Mesendoderm (in vitro differentiated cells): Measurements from ENCODE around the gene C11orf21.

Source experiments
- DNase-seq: peaks from one replicate; pipeline ENCODE4 v3.0.0; 2013
- H2AK5ac ChIP-seq: 2 replicates; pipeline ENCODE4 v1.6.1; 2013; ENCODE audit warnings: low read length, inconsistent platforms
- H2BK120ac ChIP-seq: 2 replicates; pipeline ENCODE4 v1.6.1; 2013; ENCODE audit warnings: low read depth, mild to moderate bottlenecking, low read length, moderate library complexity, mixed read lengths
- H2BK15ac ChIP-seq: replicated peaks from 2 replicates; pipeline ENCODE4 v1.6.1; 2013; ENCODE audit warnings: low read depth, mild to moderate bottlenecking, moderate library complexity
- H2BK5ac ChIP-seq: 2 replicates; pipeline ENCODE4 v1.6.1; 2013; ENCODE audit warnings: low read length, inconsistent platforms
- H3K18ac ChIP-seq: 2 replicates; pipeline ENCODE4 v1.6.1; 2013; ENCODE audit warnings: mild to moderate bottlenecking, low read length, mixed read lengths
- H3K23ac ChIP-seq: one replicate; pipeline ENCODE4 v1.6.1; 2013; ENCODE audit warnings: low read length
- H3K27ac ChIP-seq: 2 replicates; pipeline ENCODE4 v1.5.1; 2013; ENCODE audit warnings: low read depth, mild to moderate bottlenecking, inconsistent platforms, low read length, moderate library complexity
- H3K27me3 ChIP-seq: 2 replicates; pipeline ENCODE4 v1.6.1; 2013; ENCODE audit warnings: low read length, control low read depth, mild to moderate bottlenecking, inconsistent platforms; ENCODE audit not compliant: insufficient read depth, poor library complexity
- H3K36me3 ChIP-seq: 2 replicates; pipeline ENCODE4 v1.6.1; 2013; ENCODE audit warnings: low read length, inconsistent platforms; ENCODE audit not compliant: control insufficient read depth, insufficient read depth
- H3K4ac ChIP-seq: one replicate; pipeline ENCODE4 v1.6.1; 2013; ENCODE audit warnings: low read depth, mild to moderate bottlenecking, low read length, moderate library complexity
- H3K4me1 ChIP-seq: 2 replicates; pipeline ENCODE4 v1.6.1; 2013; ENCODE audit warnings: low read depth, low read length, inconsistent platforms; ENCODE audit not compliant: control insufficient read depth
- H3K4me2 ChIP-seq: 2 replicates; pipeline ENCODE4 v1.6.1; 2013; ENCODE audit warnings: low read length
- H3K4me3 ChIP-seq: 2 replicates; pipeline ENCODE4 v1.5.1; 2013; ENCODE audit warnings: mild to moderate bottlenecking, low read length
- H3K56ac ChIP-seq: one replicate; pipeline ENCODE4 v1.6.1; 2013; ENCODE audit warnings: low read length
- H3K79me1 ChIP-seq: 2 replicates; pipeline ENCODE4 v1.6.1; 2013; ENCODE audit warnings: low read length, inconsistent platforms
- H3K79me2 ChIP-seq: 2 replicates; pipeline ENCODE4 v1.6.1; 2013; ENCODE audit warnings: mild to moderate bottlenecking, low read length; ENCODE audit not compliant: control insufficient read depth, insufficient read depth
- H3K9ac ChIP-seq: 2 replicates; pipeline ENCODE4 v1.6.1; 2013; ENCODE audit warnings: low read length, inconsistent platforms
- H4K5ac ChIP-seq: one replicate; pipeline ENCODE4 v1.6.1; 2013; ENCODE audit warnings: low read length
- H4K8ac ChIP-seq: one replicate; pipeline ENCODE4 v1.6.1; 2013; ENCODE audit warnings: low read depth, mild to moderate bottlenecking, control low read depth, low read length, moderate library complexity
- WGBS: extraction: QIAGEN DNeasy Blood & Tissue Kit; methylation state at CpG from one replicate; pipeline ENCODE4 v1.1.7; 2013; ENCODE audit warnings: low lambda C conversion rate, missing lambda C conversion rate; ENCODE audit not compliant: insufficient coverage; ENCODE audit errors: extremely low coverage; 5-methylcytosine and 5-hydroxymethylcytosine counted together

C11orf21 gene

DNA sequence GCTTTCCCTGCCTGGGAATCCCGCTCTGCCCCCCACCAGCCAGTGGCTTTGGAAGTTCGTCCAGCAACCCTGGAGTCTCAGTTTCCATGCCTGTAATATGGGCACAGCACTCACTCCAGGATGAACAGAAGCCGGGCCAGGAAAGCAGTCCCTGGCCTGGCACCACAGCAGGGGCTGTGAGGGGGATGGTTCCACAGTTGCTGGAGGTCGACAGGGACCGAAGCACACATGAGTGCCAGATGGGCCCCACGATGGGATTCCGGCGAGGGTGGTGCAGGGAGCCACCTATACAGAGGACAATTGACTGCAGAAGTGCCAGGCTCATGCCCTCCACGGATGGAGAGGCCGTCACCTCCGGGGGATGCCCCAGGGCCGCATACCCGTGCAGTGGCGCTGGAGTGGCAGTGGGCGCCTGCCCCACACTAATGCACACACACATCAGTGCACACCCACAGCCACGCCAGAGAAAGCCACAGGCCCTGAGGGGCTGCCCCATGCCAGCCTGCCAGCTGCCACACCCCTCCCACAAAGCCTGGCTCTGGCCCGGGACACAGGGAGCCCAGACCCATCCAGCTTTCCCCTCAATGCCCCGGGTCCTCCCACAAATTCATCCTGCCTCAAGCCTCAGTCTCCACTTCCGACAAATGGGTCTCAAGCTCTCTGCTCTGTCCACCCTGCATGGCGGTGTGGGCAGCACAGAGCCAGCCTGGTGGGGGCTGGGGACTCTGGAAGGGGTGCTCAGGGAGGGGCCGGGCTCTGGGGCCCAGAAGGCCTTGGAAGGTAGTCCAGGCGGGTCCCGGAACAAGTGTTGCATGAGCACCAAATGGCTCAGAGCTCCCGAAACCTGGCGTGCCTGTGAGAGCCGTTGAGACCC, 41.0 kb downstream of the C11orf21 start:
- Histone ChIP-seq H3K18ac (no peak overlapping the region), H3K27ac (no peak overlapping the region), H3K4me1 (no peaks in the 10 kb centered on the region), H3K4me3 (no peak overlapping the region), H3K36me3 (no peaks in the 10 kb centered on the region), H3K79me2 (no peaks in the 10 kb centered on the region), H3K27me3 (no peaks in the 10 kb centered on the region), H2AK5ac (no peak overlapping the region), H2BK15ac (no peak overlapping the region), H4K8ac (no peak overlapping the region), H2BK5ac (no peak overlapping the region), H4K5ac (no peak overlapping the region), H3K23ac (no peak overlapping the region), H2BK120ac (no peak overlapping the region), H3K9ac (no peak overlapping the region), H3K4me2 (no peak overlapping the region), H3K56ac (no peak overlapping the region), H3K79me1 (no peaks in the 10 kb centered on the region), H3K4ac (no peak overlapping the region)
- no peak for DNase-seq
- WGBS, result no CpG with 5 or more reads among the region's 26 CpGs

DNA sequence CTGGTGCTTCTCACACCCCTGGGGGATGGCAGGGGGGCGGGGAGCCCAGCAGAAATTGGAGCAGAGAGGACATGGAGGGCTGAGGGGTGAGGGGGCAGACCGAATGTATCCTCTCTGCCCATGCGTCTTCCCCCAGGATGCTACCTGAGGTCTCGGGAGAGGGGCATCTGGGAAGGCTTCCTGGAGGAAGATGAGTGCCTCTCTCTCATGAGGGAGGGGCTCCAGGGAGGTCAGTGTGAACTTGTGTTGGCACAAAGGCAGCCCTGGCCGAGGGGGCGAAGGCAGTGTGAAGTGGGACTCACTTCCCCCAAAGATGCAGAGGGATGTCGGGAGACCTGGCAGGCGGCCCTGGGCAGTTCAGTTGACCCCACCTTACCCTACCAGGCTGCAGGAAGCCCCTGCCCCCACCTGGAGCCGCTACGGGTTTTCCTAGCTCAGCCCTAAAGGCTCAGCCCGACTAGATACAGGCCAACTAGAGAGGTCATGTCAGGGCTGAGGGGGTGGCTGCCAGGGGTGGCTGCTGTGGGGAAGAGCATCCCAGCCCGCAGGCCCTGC, 41.7 kb downstream of the C11orf21 start:
- Histone ChIP-seq H3K79me1 (no peaks in the 10 kb centered on the region), H3K79me2 (no peaks in the 10 kb centered on the region), H3K4me3 (no peak overlapping the region), H3K4me2 (no peak overlapping the region), H2BK15ac (no peak overlapping the region), H3K23ac (no peak overlapping the region), H3K4ac (no peak overlapping the region), H3K9ac (no peak overlapping the region), H3K4me1 (no peaks in the 10 kb centered on the region), H3K27me3 (no peaks in the 10 kb centered on the region), H2BK5ac (no peak overlapping the region), H4K8ac (no peak overlapping the region), H3K18ac (no peak overlapping the region), H3K56ac (no peak overlapping the region), H3K36me3 (no peaks in the 10 kb centered on the region), H3K27ac (no peak overlapping the region), H4K5ac (no peak overlapping the region), H2BK120ac (no peak overlapping the region), H2AK5ac (no peak overlapping the region)
- no peak for DNase-seq
- WGBS, result no CpG with 5 or more reads among the region's 12 CpGs

GRCh38 chr11:2259466-2259830, 42.3 kb downstream of the C11orf21 start:
- no peak overlapping the region for H2BK15ac ChIP-seq

GRCh38 chr11:2258501-2259465, 42.9 kb downstream of the C11orf21 start:
- Histone ChIP-seq H3K79me1 (no peaks in the 10 kb centered on the region), H3K56ac (no peak overlapping the region), H3K23ac (no peak overlapping the region), H3K27me3 (no peaks in the 10 kb centered on the region), H2BK5ac (no peak overlapping the region), H4K5ac (no peak overlapping the region), H2BK120ac (no peak overlapping the region), H3K27ac (no peak overlapping the region), H2BK15ac (no peak overlapping the region), H3K36me3 (no peaks in the 10 kb centered on the region), H3K4ac (no peak overlapping the region), H2AK5ac (no peak overlapping the region), H3K4me3 (no peak overlapping the region), H3K79me2 (no peaks in the 10 kb centered on the region), H3K18ac (no peak overlapping the region), H3K4me1 (no peaks in the 10 kb centered on the region), H3K9ac (no peak overlapping the region), H4K8ac (no peak overlapping the region), H3K4me2 (no peak overlapping the region)
- no peak for DNase-seq
- no CpG with 5 or more reads among the region's 29 CpGs for WGBS

More at GRCh38 chr11:2259466-2259830, 42.3 kb downstream of the C11orf21 start:
- H3K56ac ChIP-seq, result no peak overlapping the region
- H3K4me1 ChIP-seq, result no peaks in the 10 kb centered on the region
- H3K79me2 ChIP-seq, result no peaks in the 10 kb centered on the region
- H3K27me3 ChIP-seq, result no peaks in the 10 kb centered on the region
- WGBS, result no CpG with 5 or more reads among the region's 8 CpGs
- no peak overlapping the region for H3K4me2 ChIP-seq
- H2AK5ac ChIP-seq, result no peak overlapping the region
- no peak overlapping the region for H4K8ac ChIP-seq
- no peak overlapping the region for H3K4me3 ChIP-seq
- no peak overlapping the region for H3K27ac ChIP-seq
- H3K36me3 ChIP-seq, result no peaks in the 10 kb centered on the region
- DNase-seq, result no peak
- no peak overlapping the region for H3K18ac ChIP-seq
- H3K79me1 ChIP-seq, result no peaks in the 10 kb centered on the region
- H3K4ac ChIP-seq, result no peak overlapping the region
- H3K23ac ChIP-seq, result no peak overlapping the region
- no peak overlapping the region for H4K5ac ChIP-seq
- no peak overlapping the region for H2BK5ac ChIP-seq
- no peak overlapping the region for H3K9ac ChIP-seq
- H2BK120ac ChIP-seq, result no peak overlapping the region

GRCh38 chr11:2256951-2257700, 44.6 kb downstream of the C11orf21 start:
- no peaks in the 10 kb centered on the region for H3K27me3 ChIP-seq
- H2BK15ac ChIP-seq, result no peak overlapping the region
- no peak overlapping the region for H3K4ac ChIP-seq
- H4K5ac ChIP-seq, result no peak overlapping the region
- no CpG with 5 or more reads among the region's 31 CpGs for WGBS
- H3K23ac ChIP-seq, result no peak overlapping the region
- H3K79me1 ChIP-seq, result no peaks in the 10 kb centered on the region
- H2BK5ac ChIP-seq, result no peak overlapping the region
- no peak overlapping the region for H3K56ac ChIP-seq
- H3K4me1 ChIP-seq, result no peaks in the 10 kb centered on the region
- H3K27ac ChIP-seq, result no peak overlapping the region
- H3K9ac ChIP-seq, result no peak overlapping the region
- no peak overlapping the region for H2AK5ac ChIP-seq
- no peak overlapping the region for H3K4me3 ChIP-seq
- H2BK120ac ChIP-seq, result no peak overlapping the region
- H3K36me3 ChIP-seq, result no peaks in the 10 kb centered on the region
- H3K18ac ChIP-seq, result no peak overlapping the region
- no peaks in the 10 kb centered on the region for H3K79me2 ChIP-seq
- DNase-seq, result no peak
- H4K8ac ChIP-seq, result no peak overlapping the region
- H3K4me2 ChIP-seq, result no peak overlapping the region
